Transverse colon (tissue), 4 donors: ENCODE measurements around the gene PARP3. TPM values are rescaled to one million over a fixed set of nuclear protein-coding genes. Genes with fewer than 3 reads are reported as not detected.

ENCODE experiments used
- DNase-seq: peaks from one replicate; pipeline ENCODE4 v3.0.0-alpha.2; 2019
- H3K27ac ChIP-seq, 4 donors: fragments of 200-600 bp; sonication (generic); 2 replicates each; pipeline ENCODE4 v1.5.1; 2016 to 2018; ENCODE audit warnings: inconsistent platforms in 4 of 4
- H3K27me3 ChIP-seq: fragments of 200-600 bp; sonication (generic); 2 replicates; pipeline ENCODE4 v1.5.1; 2017; ENCODE audit warnings: inconsistent platforms
- H3K36me3 ChIP-seq, 4 donors: fragments of 200-600 bp; sonication (generic); 2 replicates each; pipeline ENCODE4 v1.5.1; 2017 to 2019; ENCODE audit warnings: inconsistent platforms in 4 of 4
- H3K4me1 ChIP-seq, 4 donors: fragments of 200-600 bp; sonication (generic); 2 replicates each; pipeline ENCODE4 v1.5.1; 2017 to 2020; ENCODE audit warnings: inconsistent platforms in 4 of 4
- H3K4me3 ChIP-seq, 4 donors: fragments of 200-600 bp; sonication (generic); 1 replicate in 1 of 4; 2 replicates in 3 of 4; pipeline versions ENCODE4 v1.5.1 to v1.6.1; 2017 to 2019; ENCODE audit warnings: inconsistent platforms in 4 of 4
- H3K9me3 ChIP-seq, 2 donors: fragments of 200-600 bp; sonication (generic); 2 replicates each; pipeline ENCODE4 v1.5.1; 2017 to 2019; ENCODE audit warnings: inconsistent platforms in 2 of 2
- EP300 ChIP-seq: sonication (generic); formaldehyde crosslinking; IDR thresholded peaks from one replicate; pipeline ENCODE4 v1.6.1; 2017; ENCODE audit warnings: antibody characterized with exemption, low read depth
- POLR2A ChIP-seq: fragments of 450-650 bp; IDR thresholded peaks from one replicate; pipeline ENCODE4 v1.6.1; 2016; ENCODE audit warnings: antibody characterized with exemption, mild to moderate bottlenecking, moderate library complexity
- POLR2AphosphoS5 ChIP-seq, 3 donors: sonication (generic); formaldehyde crosslinking; IDR thresholded peaks; one replicate each; pipeline ENCODE4 v1.6.1; 2016; ENCODE audit warnings: antibody characterized with exemption in 3 of 3
- WGBS, 2 donors: methylation state at CpG; one replicate each; pipeline ENCODE4 v1.1.5; 2018; ENCODE audit warnings: low coverage in 1 of 2; 5-methylcytosine and 5-hydroxymethylcytosine counted together
- in situ Hi-C, 4 donors: fragments of 200-750 bp; cut with MboI; loops; one replicate each; pipeline versions ENCODE4 v1.15.0 to v1.15.1; 2017; ENCODE audit warnings: low sequenced_read_pairs in 3 of 4, low pct_ligation_motif_present in 1 of 4, low pct_unique_long_range_greater_than_20kb in 1 of 4
- intact Hi-C: fragments of 100-400 bp; cut with DNase I; formaldehyde crosslinking; loops from one replicate; pipeline ENCODE4 v1.15.1; 2023; ENCODE audit warnings: low total_unique reads
- total RNA-seq, 4 donors: library from RNA; depleted of rRNA; stranded (reverse); fragments of >200 nt; gene quantifications; one replicate each; pipeline ENCODE4 v1.1.0, GENCODE V29; 2016
- TF ChIP-seq, protein P1 (sequence below), 5 experiments: fragments of 200-600 bp in 3 of 5; fragments of 450-650 bp in 2 of 5; sonication (generic) in 3 of 5; IDR thresholded peaks; 1 replicate in 2 of 5; 2 replicates in 3 of 5; pipeline ENCODE4 v1.5.1; 2016 to 2017; ENCODE audit warnings: antibody characterized with exemption in 5 of 5, inconsistent platforms in 3 of 5, mild to moderate bottlenecking in 2 of 5, moderate library complexity in 1 of 5

Gene PARP3
- total RNA-seq, 4 donors from 2014 or later = 18.3 to 64.7 (median 42.1) TPM

DNA sequence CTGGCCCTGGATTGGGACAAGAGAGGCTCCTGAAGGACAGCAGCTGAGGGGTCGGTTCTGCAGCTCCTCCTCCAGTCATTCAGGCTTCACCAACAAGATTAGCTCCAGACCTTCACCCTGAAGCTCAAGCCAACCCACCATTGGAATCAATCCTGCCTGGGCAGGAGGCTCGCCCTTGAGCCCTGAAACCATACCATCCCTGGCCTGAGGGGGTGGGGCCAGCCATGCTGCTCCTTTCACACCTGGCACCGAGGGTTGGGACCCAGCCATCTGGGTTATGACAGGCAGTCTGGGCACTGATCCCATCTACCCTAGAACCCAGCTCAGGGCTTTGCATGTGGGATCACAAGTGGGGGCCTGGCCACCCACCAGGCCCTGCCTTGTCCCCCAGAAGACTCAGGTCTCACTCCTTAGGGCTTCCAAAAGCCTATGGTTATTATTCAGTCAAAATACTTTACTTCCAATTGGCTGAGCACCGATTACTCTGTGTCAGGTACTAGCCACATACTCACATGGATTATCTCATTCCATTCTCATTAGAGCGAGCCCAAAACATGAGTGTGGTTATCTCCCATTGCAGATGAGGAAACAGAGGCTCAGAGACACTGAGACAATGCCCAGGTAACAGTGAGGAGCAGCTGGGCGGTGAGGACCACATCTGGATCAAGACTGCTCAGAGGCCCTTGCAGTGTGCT is 28.6 kb downstream of the PARP3 start:
- WGBS, 2 donors = 63% methylated on average over 6 of the region's 6 CpGs; no CpG with 5 or more reads in 1 of the 2 donors
- no peak overlapping the region for H3K27ac ChIP-seq
- no peak for TF ChIP-seq POLR2AphosphoS5 (IDR thresholded peaks at IDR 0.05)
- TF ChIP-seq POLR2A = no peak
- TF ChIP-seq EP300 = no peak
- TF ChIP-seq, protein P1, sequence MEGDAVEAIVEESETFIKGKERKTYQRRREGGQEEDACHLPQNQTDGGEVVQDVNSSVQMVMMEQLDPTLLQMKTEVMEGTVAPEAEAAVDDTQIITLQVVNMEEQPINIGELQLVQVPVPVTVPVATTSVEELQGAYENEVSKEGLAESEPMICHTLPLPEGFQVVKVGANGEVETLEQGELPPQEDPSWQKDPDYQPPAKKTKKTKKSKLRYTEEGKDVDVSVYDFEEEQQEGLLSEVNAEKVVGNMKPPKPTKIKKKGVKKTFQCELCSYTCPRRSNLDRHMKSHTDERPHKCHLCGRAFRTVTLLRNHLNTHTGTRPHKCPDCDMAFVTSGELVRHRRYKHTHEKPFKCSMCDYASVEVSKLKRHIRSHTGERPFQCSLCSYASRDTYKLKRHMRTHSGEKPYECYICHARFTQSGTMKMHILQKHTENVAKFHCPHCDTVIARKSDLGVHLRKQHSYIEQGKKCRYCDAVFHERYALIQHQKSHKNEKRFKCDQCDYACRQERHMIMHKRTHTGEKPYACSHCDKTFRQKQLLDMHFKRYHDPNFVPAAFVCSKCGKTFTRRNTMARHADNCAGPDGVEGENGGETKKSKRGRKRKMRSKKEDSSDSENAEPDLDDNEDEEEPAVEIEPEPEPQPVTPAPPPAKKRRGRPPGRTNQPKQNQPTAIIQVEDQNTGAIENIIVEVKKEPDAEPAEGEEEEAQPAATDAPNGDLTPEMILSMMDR (IDR thresholded peaks at IDR 0.05) = no peak
- H3K9me3 ChIP-seq = no peaks in the 10 kb centered on the region
- no peaks in the 10 kb centered on the region for H3K36me3 ChIP-seq
- H3K4me3 ChIP-seq = no peak overlapping the region
- intact Hi-C loops = no loop called here
- in situ Hi-C loops = no loop called here
- DNase-seq = peak; percentile 50
- no peaks in the 10 kb centered on the region for H3K27me3 ChIP-seq
- peaks cover 14 to 52% (median 43%) of the 10 kb centered on the region in 4 donors for H3K4me1 ChIP-seq

DNA sequence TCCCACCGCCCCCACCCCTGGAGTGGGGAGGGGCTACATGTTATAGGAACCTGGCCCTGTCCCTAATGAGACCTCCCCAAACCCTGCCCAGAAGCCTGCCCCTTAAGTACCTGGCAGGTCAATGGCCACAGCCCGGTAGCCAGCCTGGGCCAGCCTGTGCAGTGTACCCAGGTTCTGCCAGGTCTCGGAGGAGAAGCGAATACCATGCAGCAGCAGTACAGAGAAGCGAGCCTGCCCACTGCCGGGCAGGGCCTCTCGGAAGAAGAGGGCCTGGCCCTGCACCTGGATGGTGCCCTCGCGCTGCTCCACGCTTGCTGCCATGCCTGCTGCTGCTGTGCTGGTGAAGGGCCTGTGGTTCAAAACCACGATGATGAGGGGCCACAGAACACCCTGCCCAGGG is 29.2 kb downstream of the PARP3 start:
- DNase-seq = no peak
- 78 to 100% methylated on average over 1 to 2 of the region's 11 CpGs for WGBS, 2 donors
- no peak overlapping the region for H3K4me3 ChIP-seq
- no peaks in the 10 kb centered on the region for H3K9me3 ChIP-seq
- TF ChIP-seq POLR2A = no peak
- TF ChIP-seq, protein P1 (IDR thresholded peaks at IDR 0.05) = no peak
- no peak for TF ChIP-seq EP300
- TF ChIP-seq POLR2AphosphoS5 (IDR thresholded peaks at IDR 0.05) = no peak
- H3K27me3 ChIP-seq = no peaks in the 10 kb centered on the region
- peaks cover 14 to 49% (median 41%) of the 10 kb centered on the region in 4 donors for H3K4me1 ChIP-seq
- intact Hi-C loops = no loop called here
- H3K36me3 ChIP-seq = no peaks in the 10 kb centered on the region
- in situ Hi-C loops = no loop called here
- no peak overlapping the region for H3K27ac ChIP-seq

DNA sequence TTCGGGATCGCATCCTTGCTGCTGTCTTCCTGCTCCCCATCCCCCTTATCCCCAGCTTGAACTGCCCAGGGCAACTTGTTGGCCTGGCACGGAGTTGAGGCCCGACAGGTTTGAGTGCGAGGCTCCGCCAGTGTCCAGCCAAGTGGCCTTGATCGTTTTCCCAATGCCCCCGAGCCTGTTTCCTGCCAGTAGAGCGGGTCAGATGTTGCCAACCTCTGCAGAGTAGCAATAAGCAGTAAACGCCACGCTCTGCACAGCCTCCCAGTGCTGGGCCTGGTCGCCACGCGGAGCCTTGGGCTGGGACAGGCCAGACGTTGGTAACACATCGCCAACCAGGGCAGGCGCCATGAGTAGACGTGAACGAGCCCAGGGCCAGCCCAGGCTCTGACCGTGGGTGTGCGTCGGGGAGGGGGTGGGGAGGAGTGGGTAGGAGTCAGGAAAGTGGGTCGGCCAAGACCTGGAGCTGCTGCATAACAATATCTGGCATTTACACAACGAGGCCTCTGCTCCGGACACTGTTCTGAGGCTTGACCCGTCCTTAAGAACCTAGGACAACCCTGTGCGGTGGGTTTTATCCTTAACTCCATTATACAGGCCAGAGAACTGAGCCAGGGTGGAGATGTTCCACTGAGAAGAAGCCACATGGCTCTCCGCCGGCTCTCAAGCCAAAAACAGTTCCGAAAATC is 32.3 kb downstream of the PARP3 start:
- H3K4me1 ChIP-seq = peaks cover 6 to 32% (median 23%) of the 10 kb centered on the region in 4 donors
- H3K27ac ChIP-seq = peak overlapping the region; percentile 95 to 97 (median 96)
- 4 to 5% methylated on average over 5 to 25 of the region's 30 CpGs for WGBS, 2 donors
- peak overlapping the region; percentile 59 to 82 (median 62) for H3K4me3 ChIP-seq
- no peaks in the 10 kb centered on the region for H3K36me3 ChIP-seq
- DNase-seq = peak; percentile 46
- no peaks in the 10 kb centered on the region for H3K27me3 ChIP-seq
- in situ Hi-C loops (no loop called here), intact Hi-C loops (no loop called here)
- TF ChIP-seq, protein P1 (IDR thresholded peaks at IDR 0.05) = peak in 3 of 5 experiments; percentile 28 to 48 (median 38)
- no peak for TF ChIP-seq POLR2A
- H3K9me3 ChIP-seq = no peaks in the 10 kb centered on the region

DNA sequence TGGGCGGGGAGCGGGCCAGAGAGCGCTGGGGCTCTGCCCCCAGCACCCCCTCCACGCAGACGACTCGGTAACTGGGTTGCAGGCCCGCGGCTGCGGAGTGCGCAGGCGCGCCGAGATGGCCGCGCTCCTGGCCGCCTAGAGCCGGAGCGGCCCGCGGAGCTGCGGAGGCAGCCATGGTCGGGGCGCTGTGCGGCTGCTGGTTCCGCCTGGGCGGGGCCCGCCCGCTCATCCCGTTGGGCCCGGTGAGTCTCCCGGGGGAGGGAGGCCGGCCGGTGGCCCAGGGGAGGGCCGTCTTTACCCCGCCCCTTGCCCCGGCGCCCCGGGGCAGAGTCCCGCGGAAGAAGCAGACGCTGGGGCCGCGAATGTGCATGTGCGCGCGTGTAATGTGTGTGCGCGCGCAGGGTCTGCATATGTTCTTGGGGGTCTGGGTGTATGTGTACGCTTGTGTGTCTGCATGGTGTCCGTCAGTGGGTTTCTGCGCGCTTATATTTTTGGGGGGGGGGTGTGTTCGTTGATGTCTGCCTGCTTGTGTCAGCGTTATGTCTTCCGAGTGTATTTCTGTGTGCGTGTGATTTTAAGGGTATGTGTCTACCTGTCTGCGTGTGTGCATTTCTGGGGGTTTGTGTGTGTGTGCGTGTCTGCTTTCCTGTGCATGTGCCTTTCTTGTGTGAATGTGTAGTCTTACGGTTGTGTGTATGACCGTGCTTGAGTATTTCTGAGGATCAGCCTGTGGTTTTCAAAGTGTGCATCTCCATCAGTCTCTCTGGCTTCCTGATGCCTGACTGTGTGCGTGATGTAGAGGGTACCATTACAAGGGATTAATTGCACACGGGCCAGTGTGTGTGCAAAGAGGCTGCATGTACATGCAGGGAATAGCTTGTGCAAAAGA is 33.0 kb downstream of the PARP3 start, which contains the start of gene ABHD14A:
Gene ABHD14A (plus strand): TSS at position 102 of the 889 bp plus-strand sequence. CDS start 72 bp downstream, at position 174.
- Histone ChIP-seq H3K9me3 (no peaks in the 10 kb centered on the region), H3K36me3 (no peaks in the 10 kb centered on the region), H3K27ac (peak within 1 kb of the TSS; percentile 95 to 97 (median 96)), H3K27me3 (no peaks in the 10 kb centered on the region), H3K4me3 (peak within 1 kb of the TSS; percentile 59 to 82 (median 62)), H3K4me1 (peaks cover 6 to 32% (median 23%) of the 10 kb centered on the region in 4 donors)
- 1 to 8% methylated on average over 2 to 44 of the region's 63 CpGs for WGBS, 2 donors
- in situ Hi-C loops (no loop called here), intact Hi-C loops (no loop called here)
- TF ChIP-seq POLR2AphosphoS5 (IDR thresholded peaks at IDR 0.05) (peak; percentile 42 to 87 (median 85)), POLR2A (peak; percentile 85), EP300 (no peak)
- TF ChIP-seq, protein P1 (IDR thresholded peaks at IDR 0.05) = no peak
- DNase-seq = peak; percentile 88
